Umbilical cord (tissue), 2 donors: ENCODE data around the gene NAALADL1. TPM values are rescaled to one million over a fixed set of nuclear protein-coding genes. Genes with fewer than 3 reads are reported as not detected.

ENCODE experiments used
- DNase-seq: peaks from one replicate; pipeline ENCODE4 v3.0.0-alpha.2; 2015; ENCODE audit warnings: low spot score
- total RNA-seq: library from RNA; depleted of rRNA; stranded (reverse); fragments of >200 nt; gene quantifications from one replicate; pipeline ENCODE4 v1.2.3, GENCODE V29; 2014; ENCODE audit warnings: low replicate concordance; ENCODE audit not compliant: insufficient read depth

NAALADL1 gene, protein sequence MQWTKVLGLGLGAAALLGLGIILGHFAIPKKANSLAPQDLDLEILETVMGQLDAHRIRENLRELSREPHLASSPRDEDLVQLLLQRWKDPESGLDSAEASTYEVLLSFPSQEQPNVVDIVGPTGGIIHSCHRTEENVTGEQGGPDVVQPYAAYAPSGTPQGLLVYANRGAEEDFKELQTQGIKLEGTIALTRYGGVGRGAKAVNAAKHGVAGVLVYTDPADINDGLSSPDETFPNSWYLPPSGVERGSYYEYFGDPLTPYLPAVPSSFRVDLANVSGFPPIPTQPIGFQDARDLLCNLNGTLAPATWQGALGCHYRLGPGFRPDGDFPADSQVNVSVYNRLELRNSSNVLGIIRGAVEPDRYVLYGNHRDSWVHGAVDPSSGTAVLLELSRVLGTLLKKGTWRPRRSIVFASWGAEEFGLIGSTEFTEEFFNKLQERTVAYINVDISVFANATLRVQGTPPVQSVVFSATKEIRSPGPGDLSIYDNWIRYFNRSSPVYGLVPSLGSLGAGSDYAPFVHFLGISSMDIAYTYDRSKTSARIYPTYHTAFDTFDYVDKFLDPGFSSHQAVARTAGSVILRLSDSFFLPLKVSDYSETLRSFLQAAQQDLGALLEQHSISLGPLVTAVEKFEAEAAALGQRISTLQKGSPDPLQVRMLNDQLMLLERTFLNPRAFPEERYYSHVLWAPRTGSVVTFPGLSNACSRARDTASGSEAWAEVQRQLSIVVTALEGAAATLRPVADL
- 4.1 TPM for total RNA-seq

DNA sequence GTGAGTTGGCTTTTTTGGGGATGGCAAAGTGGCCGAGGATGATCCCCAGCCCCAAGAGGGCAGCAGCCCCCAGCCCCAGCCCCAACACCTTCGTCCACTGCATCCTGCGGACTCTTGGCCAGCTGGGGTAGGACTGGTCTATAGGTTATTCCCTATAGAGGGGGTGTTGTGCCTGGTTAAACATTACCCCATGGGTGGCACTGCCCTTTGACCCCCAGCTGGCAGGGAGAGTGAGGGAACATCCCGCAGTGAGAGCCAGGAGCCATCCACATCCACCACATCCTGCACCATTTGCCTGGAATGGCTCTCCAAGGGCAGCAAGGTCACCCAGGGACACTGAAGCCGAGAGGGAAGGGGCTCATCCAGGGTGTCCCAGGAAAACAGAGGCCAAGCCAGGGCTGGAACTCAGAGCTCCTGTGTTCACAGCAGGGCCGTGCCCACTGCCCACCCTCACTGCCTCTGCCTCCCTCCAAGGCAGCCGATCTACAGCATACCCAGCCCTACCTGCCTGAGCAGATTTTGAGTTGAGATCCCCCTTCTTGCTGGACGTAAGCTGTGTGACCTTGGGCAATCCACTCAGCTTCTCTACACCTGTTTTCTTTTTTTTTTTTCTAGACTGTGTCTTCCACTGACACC lies at the start of gene NAALADL1:
Gene NAALADL1, minus strand, starts transcription at position 135 of the 636 bp plus-strand sequence. Its CDS starts 32 bp downstream, at position 103.
- no peak for DNase-seq

DNA sequence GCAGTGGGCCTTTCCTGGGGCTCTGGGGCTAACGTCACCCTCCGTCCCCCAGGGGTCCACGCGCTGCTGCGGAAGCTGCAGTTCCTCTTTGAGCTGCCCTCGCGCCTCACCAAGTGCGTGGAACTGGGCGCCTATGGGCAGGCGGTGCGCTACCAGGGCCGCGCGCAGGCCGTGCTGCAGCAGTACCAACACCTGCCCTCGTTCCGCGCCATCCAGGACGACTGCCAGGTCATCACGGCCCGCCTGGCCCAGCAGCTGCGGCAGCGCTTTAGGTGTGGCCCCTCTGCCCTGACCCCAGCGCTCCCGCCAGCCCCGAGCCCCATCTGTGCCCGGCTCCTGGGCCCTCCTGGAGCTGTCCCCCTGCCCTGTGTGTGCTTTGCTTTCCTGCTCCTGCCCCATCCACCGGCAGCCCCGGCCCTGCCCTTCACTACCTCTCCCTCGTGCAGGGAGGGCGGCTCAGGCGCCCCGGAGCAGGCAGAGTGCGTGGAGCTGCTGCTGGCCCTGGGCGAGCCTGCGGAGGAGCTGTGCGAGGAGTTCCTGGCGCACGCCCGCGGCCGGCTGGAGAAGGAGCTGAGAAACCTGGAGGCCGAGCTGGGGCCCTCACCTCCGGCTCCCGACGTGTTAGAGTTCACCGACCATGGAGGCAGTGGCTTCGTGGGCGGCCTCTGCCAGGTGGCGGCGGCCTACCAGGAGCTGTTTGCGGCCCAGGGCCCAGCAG lies 49.6 kb upstream of the NAALADL1 start:
- DNase-seq: no peak

DNA sequence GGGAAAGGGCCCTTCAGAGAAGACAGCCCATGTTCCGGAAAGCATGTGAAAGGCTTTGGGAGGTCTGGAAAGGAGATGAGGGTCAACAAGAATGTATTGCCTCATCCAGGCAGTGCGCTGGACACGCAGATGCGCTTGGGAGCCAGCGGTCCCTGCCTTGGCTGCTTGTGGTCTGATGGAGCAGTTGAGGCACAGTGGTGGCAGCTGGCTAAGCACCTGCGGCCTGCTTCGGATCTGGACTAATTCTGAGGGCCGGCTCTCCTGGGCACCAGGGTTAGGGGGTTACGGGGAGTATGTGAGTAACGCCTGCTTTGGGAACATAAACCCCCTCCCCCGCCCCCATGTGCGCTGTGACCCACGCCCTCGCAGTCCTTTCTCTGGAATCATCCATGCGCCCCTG lies 48.7 kb upstream of the NAALADL1 start:
- no peak for DNase-seq

DNA sequence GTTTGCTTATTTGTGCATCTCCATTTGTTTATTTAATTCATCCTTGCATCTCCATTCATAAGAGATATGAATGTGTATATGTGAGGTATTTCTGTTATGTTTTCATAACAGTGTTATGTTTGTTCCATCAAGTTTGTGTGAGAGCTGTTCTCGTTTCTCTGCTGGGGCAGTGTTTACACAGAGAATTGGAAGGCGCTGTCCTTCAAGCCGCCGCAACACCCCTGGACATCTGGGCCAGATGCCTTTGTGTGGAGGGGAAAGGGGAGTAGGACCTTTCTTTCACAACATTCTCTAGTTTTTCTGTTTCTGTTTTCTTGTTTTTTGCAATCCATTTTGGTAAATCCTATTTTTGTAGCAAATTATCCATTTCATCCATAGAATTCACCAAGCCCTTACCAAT lies 46.3 kb upstream of the NAALADL1 start:
- DNase-seq: no peak

DNA sequence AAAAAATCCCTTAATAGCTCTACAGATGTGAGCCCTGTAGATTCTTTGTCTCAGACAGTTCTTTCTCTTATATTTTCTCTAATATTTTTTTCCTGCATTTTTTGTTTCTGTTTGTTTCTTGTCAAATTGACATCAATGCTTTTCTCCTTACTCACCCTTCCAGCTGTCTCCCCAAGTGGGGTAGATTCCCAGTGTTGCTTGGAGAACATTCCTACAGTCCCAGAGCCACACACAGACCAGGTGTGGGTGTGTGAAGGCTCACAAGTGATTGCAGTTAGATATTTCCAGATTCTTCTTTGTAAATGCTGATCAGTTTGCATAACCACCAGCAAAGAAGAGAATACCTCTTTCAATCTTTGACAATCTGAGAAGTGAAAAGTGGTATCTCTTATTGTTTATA lies 45.1 kb upstream of the NAALADL1 start:
- DNase-seq: no peak

DNA sequence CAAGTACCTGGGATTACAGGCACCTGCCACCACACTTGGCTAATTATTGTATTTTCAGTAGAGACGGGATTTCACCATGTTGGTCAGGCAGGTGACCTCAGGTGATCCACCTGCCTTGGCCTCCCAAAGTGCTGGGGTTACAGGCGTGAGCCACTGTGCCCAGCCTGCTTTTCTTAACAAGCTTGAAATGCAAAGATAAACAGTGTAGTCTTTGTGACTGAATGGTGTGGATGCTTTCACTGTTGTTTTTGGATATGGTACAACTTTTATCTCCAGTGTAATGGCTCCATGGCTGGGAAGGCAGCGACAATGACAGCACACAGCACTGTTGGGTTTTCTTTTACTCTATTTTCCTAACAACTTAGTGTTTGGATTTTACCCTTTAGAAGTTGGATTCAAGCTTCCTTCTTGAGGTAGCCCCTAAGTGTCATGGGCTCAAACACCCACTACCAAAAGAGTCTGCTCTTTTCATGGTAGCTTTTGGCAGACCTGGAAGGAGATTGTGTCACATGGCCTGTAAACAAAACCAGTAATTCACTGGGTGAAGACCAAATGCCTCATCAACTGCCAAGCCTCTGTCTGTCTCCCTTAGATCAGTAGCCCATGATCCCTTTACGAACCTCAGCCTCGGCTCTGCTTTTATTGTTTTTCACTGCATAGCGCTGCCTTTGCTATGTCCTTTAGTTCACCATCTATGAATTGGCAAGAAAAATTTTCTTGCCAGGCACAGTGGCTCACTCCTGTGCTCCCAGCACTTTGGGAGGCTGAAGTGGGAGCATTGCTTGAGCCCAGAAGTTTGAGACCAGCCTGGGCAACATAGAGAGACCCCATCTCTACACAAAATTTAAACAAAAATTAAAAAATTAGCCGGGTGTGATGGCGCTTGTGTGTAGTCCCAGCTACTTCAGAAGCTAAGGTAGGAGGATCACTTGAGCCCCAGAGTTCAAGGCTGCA lies 44.1 kb upstream of the NAALADL1 start:
- DNase-seq: no peak

DNA sequence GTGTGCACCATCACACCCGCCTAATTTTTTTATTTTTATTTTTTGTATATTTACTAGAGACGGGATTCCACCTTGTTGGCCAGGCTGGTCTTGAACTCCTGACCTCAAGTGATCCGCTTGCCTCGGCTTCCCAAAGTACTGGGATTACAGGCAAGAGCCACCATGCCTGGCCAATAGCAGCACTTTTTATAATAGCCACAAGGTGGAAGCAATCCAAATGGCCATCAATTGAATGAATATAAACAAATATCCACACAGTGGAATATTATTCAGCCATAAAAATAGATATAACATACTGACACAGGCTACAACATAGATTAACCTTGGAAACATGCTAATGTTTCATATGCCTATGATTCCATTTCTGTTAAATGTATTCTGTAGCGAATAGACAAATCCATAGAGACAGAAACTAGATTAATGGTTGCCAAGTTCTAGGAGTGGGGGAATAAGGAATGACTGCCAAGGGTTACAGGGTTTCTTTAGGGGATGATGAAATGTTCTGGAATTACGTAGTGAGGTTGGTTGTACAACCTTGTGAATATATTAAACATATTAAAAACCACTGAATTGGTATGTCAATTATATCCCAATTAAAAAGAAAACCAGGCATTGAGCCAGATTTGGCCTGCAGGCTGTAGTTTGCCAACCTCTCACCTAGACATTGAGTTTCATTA lies 42.5 kb upstream of the NAALADL1 start:
- DNase-seq: no peak

DNA sequence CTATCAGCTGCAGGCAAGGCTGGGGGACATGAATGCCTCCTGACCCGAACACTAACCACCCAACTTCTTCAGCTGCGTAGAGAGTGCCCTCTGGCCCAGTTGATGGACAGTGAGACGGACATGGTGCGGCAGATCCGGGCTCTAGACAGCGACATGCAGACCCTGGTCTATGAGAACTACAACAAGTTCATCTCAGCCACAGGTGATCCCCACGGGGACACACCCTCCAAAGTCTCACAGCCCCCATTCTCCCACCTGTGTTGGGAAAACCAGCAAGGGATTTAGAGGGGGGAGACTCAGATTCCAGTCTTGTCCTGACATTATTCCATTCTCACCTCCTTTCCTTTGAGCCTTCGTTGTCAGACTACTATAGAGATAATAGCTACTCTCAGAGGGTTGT lies 38.6 kb upstream of the NAALADL1 start:
- no peak for DNase-seq

DNA sequence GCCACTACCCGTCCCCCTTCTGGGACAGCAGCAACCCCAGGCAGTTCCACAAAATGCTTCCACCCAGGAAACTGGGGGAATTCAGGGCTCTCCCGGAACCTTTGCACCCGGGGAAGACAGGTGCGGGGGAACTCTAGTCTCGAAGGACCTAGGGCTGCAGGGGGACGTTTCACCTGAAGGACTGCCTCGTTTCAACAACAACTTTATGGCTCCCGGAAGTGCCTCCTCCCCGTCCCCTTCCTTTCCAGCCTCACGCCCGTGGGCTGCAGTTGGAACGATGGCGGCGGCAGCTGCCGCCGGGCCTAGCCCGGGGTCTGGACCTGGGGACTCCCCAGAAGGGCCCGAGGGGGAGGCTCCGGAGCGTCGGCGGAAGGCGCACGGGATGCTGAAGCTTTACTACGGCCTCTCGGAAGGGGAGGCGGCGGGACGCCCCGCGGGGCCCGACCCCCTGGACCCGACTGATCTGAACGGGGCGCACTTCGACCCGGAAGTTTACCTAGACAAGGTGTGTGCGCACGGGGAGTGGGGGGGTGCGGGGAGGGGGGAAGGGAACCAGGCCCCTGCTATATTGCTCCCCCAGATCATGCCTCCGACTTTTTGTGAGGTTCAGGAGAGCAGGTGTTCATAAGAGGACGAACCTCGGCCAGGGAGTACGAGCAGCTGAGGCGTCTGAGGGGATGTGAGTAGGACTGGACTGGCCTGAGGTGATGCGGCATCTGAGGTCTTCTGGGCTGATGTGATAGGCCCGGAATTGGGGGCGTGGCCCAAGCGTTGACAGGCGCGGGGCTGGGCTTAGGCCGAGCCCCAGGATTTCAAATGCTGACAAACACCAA lies 37.8 kb upstream of the NAALADL1 start, which contains the start of gene VPS51:
Gene VPS51, plus strand, starts transcription at position 241 of the 833 bp plus-strand sequence. Its CDS starts 37 bp downstream, at position 278.
- DNase-seq: peak; percentile 92

DNA sequence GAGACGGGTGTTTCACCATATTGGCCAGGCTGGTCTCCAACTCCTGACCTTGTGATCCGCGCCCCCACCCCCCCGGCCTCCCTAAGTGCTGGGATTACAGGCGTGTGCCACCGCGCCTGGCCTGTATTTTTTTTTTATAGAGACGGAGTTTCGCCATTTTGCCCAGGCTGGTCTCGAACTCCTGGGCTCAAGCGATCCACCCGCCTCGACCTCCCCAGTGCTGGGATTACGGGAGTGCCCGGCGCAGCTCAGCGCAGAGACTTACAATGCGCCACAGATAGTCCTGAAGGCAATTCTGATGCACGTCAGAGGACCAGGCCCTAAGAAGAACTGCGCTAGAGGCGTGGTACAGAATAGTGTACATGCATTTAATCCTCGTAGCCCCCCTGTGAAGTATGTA lies 37.1 kb upstream of the NAALADL1 start:
- DNase-seq: no peak

DNA sequence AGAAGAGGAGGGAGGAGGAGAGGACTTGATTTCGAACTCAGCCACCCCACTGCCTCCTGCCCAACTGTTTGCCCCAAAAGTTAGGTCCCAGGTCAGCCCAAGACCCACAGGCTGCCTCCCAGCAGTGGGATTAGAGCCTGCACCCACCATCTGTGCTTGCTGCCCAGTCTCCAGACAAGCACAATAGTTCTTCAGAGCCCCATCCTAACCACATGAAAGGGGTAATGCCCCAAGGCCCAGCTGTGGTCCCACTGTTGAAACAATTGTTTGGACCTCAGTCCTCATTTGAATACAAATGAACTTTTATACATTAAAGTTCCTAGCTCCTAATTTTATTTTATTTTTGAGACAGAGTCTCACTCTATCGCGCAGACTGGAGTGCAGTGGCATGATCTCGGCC lies 32.3 kb upstream of the NAALADL1 start:
- no peak for DNase-seq

DNA sequence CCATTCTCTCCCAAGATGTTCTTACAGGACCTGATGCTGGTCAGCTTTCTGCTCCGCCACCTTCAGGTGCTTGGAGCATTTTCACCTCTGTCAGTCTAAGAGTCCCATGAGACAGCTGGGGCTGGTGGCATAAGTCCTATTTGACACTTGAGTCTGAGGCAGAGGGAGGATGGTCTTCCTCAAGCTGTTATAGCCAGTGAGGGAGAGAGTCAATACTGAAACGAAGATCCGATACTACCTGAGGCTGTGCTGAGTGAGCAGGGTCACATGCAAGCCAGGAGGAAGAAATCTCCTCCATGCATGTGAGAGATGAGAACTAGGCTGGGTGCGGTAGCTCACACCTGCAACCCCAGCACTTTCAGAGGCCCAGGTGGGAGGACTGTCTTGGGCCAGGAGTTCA lies 31.3 kb upstream of the NAALADL1 start:
- DNase-seq: no peak

DNA sequence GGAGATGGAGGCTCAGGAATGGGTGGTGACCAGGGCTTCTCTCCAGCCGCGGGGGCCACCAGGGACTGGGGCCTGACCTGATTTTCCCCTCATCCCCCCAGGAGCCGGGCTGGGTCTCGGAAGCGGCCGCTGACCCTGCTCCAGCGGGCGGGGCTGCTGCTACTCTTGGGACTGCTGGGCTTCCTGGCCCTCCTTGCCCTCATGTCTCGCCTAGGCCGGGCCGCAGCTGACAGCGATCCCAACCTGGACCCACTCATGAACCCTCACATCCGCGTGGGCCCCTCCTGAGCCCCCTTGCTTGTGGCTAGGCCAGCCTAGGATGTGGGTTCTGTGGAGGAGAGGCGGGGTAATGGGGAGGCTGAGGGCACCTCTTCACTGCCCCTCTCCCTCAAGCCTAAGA lies 29.5 kb upstream of the NAALADL1 start:
- no peak for DNase-seq

DNA sequence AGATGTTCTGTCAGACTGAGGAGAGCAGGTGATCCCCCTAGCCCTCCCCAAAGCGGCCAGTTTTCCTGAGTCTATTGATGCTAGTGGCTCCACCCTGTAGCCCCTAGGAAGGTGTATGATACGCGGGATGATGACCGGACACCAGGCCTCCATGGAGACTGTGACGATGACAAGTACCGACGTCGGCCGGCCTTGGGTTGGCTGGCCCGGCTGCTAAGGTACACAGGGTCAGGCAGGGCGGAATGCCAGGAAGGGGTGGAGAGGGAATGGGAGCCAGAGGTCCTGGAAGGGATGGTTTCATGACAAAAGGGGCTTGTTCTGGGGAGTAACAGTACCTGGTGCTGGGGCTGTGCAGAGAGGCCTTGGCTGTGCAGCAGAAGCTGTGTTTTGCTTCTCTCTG lies 28.9 kb upstream of the NAALADL1 start:
- DNase-seq: no peak

DNA sequence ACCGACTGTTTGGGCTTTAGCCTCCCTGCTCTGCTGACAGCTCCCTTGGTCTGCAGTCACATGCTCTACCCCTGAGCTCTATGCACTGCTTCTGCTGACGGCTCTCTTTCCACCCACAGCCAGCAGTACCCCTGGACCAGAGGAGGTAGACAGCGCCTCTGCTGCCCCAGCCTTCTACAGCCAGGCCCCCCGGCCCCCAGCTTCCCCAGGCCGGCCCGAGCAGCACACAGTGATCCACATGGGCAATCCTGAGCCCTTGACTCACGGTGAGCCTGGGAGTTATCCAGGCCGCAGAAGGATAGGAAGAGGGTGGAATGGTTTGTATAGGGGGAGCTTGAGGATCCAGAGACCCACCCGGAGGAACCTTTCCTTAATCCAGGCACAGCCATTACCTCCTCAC lies 28.5 kb upstream of the NAALADL1 start:
- DNase-seq: no peak

DNA sequence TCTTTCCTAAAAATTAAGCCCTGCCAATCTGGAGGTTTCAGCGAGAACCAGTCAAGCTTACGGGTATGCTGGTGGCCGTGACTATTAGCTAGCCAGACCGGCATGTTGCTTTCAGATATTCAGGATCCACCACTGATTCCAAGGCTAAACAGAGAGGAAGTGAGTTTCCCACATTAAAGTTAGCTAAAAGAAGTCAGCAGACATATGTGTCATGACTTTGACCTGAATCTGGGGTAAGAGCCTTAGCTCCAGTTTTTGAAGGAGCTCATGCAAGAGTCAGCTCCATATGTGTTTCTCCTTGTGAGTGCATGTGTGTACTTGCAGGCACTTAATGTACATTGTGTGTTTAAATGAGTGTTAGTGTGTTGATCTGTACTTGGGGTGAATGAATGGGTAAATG lies 27.1 kb upstream of the NAALADL1 start:
- DNase-seq: no peak

DNA sequence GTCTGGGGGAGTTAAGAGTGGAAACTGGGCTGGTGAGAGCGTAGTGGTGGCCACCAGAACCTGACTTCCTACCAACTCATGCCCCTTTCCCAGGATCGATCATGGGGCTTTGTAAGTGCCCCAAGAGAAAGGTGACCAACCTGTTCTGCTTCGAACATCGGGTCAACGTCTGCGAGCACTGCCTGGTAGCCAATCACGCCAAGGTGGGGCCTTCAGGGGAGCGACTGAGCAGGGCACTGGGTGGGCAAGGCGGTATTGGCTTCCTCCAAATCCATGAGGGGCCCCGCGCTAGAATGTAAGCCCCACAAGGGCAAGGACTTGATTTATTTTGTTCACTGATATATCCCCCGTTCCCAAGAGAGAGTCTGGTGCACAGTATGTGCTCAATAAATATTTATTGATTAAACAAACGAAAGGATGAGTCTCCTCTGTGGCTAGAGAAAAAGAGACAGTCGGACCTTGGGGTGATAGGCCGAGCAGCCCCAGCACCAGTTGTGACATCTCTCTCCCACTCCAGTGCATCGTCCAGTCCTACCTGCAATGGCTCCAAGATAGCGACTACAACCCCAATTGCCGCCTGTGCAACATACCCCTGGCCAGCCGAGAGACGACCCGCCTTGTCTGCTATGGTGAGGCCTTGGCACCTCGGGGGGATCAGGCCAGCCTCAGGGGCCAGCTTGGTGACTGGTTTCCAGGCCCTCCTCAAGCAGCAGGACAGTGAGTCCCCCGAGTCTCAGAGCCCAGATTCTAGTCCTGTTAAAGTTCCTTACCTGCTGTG lies 26.4 kb upstream of the NAALADL1 start:
- no peak for DNase-seq
